NCI-H128 (cell line): Measurements from ENCODE around the gene SNX8.

Experiments used
- DNase-seq: peaks from one replicate; lab custom pipeline; 2025; ENCODE audit not compliant: unreplicated experiment; lab: John Stamatoyannopoulos, UW

SNX8 gene

DNA sequence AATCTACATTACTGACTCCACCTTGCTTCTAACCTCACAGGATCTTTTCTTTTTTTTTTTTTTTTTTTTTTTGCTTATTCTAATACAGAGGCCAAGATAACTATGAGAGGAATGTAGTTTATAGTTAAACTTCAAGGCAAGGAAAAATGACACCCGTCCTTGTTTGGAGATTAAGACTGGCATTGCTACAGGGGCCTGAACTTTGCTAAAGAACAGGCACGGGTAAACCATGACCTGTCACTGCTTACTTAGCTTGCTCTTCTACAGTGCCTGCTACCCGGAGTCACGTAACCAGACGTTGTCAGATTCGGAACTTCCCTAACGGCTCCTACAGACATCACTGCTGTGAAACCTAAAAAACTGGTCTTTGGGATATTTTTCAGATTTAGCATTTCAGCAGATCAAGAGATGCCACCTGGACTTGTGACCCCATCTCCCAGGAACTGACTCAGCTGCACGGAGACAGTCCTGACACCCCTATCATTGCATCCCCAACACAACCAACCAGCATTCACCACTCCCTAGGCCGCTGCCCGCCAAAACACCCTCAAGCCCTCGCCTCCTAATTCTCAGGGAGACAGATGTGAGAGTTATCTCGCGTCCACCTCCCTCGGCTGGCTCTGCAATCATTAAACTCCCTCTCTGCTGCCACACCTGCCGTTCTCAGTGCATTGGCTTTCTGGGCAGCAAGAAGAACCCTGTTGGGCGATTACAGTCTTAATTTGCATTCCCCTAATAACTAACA is 109.0 kb downstream of the SNX8 start:
- DNase-seq, result no peak

DNA sequence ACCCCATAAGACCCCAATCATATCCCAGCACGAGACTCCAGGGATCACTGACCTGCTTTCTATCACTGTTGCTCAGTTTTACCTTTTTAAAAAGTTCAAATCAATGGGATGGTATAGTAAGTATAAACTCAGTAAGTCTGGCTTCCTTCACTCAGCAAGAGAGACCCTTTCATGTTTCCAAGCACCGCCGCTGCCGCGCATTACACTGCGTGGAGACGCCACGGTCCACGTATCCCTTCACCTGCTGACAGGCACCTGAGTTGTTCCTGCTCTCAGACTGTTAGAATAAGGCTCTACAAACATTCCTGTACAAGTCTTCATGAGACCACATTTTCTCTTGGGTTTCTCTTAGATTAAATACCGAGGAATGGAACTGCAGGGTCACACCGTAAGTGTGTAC is 109.8 kb downstream of the SNX8 start:
- DNase-seq, result no peak

DNA sequence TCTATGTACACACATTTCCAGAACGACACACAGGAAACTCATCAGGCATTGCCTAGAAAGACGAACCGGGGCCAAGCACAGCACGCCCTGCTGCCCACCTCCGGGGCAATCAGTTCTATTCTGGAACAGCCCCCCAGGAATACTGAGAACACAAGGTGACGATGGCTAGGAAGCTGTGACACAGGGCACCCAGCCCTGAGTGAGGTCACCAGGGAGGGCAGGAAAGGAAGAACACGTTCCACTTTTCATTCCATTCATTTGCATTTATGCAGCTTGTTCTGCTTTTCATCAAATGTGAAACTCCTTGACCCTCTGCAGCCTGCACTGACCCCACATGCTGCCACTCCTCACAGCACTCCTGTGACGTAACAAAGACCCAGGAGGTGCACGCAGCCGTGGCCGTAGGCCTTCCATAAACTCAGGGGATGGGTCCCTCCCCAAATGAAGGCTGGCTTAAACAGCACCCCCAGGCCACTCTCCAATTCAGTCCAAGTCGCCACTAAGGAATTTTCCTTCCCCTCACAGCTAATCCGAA is 110.4 kb downstream of the SNX8 start:
- no peak for DNase-seq

DNA sequence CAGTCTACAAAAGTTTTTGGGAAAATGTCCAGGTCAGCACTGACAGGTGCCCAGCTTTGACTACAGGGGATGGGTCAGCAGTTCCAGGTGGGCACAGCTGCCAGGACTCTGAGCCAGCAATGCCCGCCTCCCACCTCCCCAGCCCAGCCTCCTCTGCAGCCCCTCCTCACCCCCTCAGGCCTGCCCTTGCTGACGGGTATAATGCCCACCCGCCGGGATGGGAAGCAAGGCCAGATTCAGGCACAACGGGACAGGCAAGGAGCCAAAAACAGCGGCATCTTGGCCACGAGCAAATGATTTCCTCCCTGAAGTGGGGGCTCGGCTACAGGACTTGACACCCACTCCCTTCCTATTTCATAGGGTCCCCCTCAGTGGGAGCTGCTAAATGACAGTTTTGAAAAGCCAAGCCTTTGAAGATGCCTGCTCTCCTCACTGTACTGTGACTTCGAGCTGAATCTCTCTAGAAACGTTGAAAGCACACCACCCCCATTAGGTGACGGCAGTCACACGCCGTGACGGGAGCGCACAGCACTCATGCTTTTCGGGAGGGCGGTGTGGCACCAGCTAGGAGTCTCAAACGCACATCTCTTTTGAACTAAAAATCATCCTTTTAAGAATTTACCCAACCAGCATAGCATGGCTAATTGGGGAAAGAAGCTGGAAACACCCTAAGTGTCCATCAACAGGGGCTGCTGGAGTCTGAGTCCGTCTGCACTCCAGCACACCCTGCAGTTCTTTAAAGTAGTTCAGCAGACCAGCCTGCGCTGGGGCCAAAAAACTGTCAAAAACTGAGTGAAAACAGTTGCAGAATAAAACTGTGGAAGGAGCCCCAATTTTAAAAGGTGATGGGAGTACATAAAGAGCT is 111.1 kb downstream of the SNX8 start:
- DNase-seq, result no peak

DNA sequence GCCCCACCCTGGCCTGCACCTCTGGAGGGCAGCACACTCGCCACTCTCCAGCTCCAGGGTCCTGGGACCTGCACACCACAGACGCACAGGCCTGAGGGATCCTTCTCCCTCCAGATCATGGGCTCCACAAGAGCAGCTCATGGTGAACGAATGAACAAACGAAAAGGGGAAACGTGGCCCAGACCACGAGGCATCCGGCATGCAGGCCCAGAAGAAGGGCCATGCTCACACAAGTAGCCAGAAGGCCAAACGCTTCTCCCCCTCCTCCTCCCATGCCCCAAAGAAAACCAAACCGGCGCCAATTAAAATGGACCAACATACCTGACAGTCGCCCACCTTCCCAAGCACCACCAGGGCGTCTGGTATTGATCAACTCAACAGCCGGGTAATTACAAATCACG is 111.9 kb downstream of the SNX8 start:
- DNase-seq, result no peak
